Measurements from ENCODE around the gene RPGR. TPM values are rescaled to one million over a fixed set of nuclear protein-coding genes. Genes with fewer than 3 reads are reported as not detected.

RPGR gene
- total RNA-seq, result 2.5 and 3.3 TPM in 2 replicates

GRCh38 chrX:38327007-38327774 is at the start of gene RPGR:
Gene RPGR, minus strand, starts transcription at chrX:38327509. Its CDS starts 142 bp downstream, at chrX:38327367.

GRCh38 chrX:38352362-38352761 is 25.1 kb upstream of the RPGR start, which contains the start of gene OTC:
Gene OTC, plus strand, starts transcription at chrX:38352604. Its CDS starts 93 bp downstream, at chrX:38352697.

GRCh38 chrX:38220415-38221390 is 106.6 kb downstream of the RPGR start, which contains the start of gene SRPX:
Gene SRPX, minus strand, starts transcription at chrX:38220871. Its CDS starts 79 bp downstream, at chrX:38220792.

Other genes with a start within 250 kb of the RPGR start
- 178 and 329 TPM in 2 replicates for gene SRPX, start 106.6 kb downstream of the RPGR start, total RNA-seq
- 0.09 and 0.16 TPM in 2 replicates for gene OTC, start 25.1 kb upstream of the RPGR start, total RNA-seq
- 0.17 TPM in 1 of 2 replicates, not detected in the other for gene TSPAN7, start 234.0 kb upstream of the RPGR start, total RNA-seq

Measured in bronchial smooth muscle cell (primary cell).